ENCODE measurements around the gene FBXO24. TPM values are rescaled to one million over a fixed set of nuclear protein-coding genes. Genes with fewer than 3 reads are reported as not detected.

The FBXO24 gene
- polyA plus RNA-seq, 1 experiment, result 0.40 TPM

GRCh38 chr7:100565133-100565571, 21.0 kb upstream of the FBXO24 start:
- TF ChIP-seq, protein P1, sequence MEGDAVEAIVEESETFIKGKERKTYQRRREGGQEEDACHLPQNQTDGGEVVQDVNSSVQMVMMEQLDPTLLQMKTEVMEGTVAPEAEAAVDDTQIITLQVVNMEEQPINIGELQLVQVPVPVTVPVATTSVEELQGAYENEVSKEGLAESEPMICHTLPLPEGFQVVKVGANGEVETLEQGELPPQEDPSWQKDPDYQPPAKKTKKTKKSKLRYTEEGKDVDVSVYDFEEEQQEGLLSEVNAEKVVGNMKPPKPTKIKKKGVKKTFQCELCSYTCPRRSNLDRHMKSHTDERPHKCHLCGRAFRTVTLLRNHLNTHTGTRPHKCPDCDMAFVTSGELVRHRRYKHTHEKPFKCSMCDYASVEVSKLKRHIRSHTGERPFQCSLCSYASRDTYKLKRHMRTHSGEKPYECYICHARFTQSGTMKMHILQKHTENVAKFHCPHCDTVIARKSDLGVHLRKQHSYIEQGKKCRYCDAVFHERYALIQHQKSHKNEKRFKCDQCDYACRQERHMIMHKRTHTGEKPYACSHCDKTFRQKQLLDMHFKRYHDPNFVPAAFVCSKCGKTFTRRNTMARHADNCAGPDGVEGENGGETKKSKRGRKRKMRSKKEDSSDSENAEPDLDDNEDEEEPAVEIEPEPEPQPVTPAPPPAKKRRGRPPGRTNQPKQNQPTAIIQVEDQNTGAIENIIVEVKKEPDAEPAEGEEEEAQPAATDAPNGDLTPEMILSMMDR (IDR thresholded peaks at IDR 0.05; ENCODE audit: insufficient read depth, low read depth, low read length), result no peak
- ChIA-PET CTCF (interaction anchor here (0.7 to 15.0 kb wide), 24 partner anchors 9 to 287 kb away, joined by 3 to 162 read pairs (median 5); partner anchors contain the start of genes FBXO24, GIGYF1, LRCH4 and MOSPD3), POLR2A (no interaction called here)
- no peak for DNase-seq (ENCODE audit: low read depth)
- Histone ChIP-seq H3K4me3 (ENCODE audit: low read depth, low read length) (no peak overlapping the region), H3K27me3 (ENCODE audit: control insufficient read depth, insufficient read depth, low read length) (no peaks in the 10 kb centered on the region), H3K36me3 (ENCODE audit: control insufficient read depth, insufficient read depth, low read length) (no peaks in the 10 kb centered on the region)

DNA sequence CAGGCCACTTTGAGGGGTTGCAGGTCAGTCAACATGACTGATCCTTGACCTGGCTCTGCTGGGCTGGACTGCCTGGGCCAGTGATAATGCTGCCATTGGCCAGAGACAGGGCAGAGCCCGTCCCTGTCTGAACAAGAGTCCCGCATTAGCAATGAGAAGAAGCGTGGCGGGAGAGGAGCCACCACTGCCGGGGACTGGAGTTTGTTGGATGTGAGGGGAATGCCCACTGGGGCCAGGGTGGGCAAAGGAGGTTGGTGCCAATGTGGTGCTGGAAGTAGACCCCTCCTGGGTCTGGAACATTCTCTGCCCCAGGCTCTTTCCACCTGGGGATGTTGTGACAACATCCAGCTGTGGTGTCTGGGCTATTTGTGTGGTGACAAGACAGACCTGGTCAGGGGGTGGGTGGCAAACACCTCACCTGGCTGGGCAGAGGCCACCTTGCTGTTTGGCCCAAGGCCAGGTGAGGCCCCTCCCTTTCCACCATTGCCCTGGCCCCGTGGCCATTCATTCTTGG, 20.1 kb upstream of the FBXO24 start:
- POLR2A ChIA-PET, result no interaction called here
- Histone ChIP-seq H3K36me3 (ENCODE audit: control insufficient read depth, insufficient read depth, low read length) (no peaks in the 10 kb centered on the region), H3K4me3 (ENCODE audit: low read depth, low read length) (no peak overlapping the region), H3K27me3 (ENCODE audit: control insufficient read depth, insufficient read depth, low read length) (no peaks in the 10 kb centered on the region)
- TF ChIP-seq, protein P1 (IDR thresholded peaks at IDR 0.05; ENCODE audit: insufficient read depth, low read depth, low read length), result no peak
- CTCF ChIA-PET, result interaction anchor here (0.7 to 15.0 kb wide), 10 partner anchors 18 to 124 kb away, joined by 3 to 162 read pairs (median 4); partner anchors contain the start of genes FBXO24, GIGYF1, LRCH4 and MOSPD3
- no peak for DNase-seq (ENCODE audit: low read depth)

- TF ChIP-seq, protein P1 (IDR thresholded peaks at IDR 0.05; ENCODE audit: insufficient read depth, low read depth, low read length), result no peak
- POLR2A ChIA-PET, result no interaction called here
- DNase-seq (ENCODE audit: low read depth), result no peak
Observed at GRCh38 chr7:100567031-100567730, 18.9 kb upstream of the FBXO24 start.

DNA sequence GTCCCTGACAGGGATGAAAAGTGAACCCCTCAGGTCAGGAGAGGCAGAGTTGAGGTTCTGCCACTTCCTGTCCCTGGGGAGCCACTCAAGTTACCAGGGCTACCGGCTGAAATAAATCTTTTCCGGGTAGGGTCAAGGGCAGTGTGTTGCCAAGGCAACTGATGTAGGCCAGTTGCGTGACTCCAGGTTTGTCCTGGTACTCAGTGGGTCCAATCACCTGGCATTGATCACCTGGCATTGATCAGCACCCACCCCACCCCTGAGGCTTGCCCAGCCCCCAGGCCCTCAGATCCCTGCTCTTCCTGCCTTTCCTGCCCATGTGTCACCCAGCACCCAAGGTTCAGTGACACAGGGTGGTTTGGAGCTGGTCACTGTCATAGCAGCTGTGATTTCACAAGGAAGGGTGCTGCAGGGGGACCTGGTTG, 18.4 kb upstream of the FBXO24 start:
- Histone ChIP-seq H3K4me3 (ENCODE audit: low read depth, low read length) (no peak overlapping the region), H3K36me3 (ENCODE audit: control insufficient read depth, insufficient read depth, low read length) (no peaks in the 10 kb centered on the region), H3K27me3 (ENCODE audit: control insufficient read depth, insufficient read depth, low read length) (no peaks in the 10 kb centered on the region)
- no peak for DNase-seq (ENCODE audit: low read depth)
- TF ChIP-seq, protein P1 (IDR thresholded peaks at IDR 0.05; ENCODE audit: insufficient read depth, low read depth, low read length), result no peak
- ChIA-PET CTCF (interaction anchor here (1.1 to 15.0 kb wide), 4 partner anchors 10 to 123 kb away, joined by 3 to 162 read pairs (median 4); partner anchors contain the start of gene GIGYF1), POLR2A (no interaction called here)

More at GRCh38 chr7:100567031-100567730, 18.9 kb upstream of the FBXO24 start:
- Histone ChIP-seq H3K4me3 (ENCODE audit: low read depth, low read length) (no peak overlapping the region), H3K27me3 (ENCODE audit: control insufficient read depth, insufficient read depth, low read length) (no peaks in the 10 kb centered on the region), H3K36me3 (ENCODE audit: control insufficient read depth, insufficient read depth, low read length) (no peaks in the 10 kb centered on the region)
- CTCF ChIA-PET, result interaction anchor here (1.1 to 15.0 kb wide), 6 partner anchors 9 to 123 kb away, joined by 3 to 162 read pairs (median 4); partner anchors contain the start of gene GIGYF1

Measured in BJ (cell line).